NB4 (cell line): ENCODE data around the gene ALMS1.

Source experiments
- CTCF ChIP-seq: IDR thresholded peaks from one replicate; pipeline ENCODE4 v1.5.1; 2012; ENCODE audit warnings: low read depth, low read length
- POLR2A ChIP-seq: IDR thresholded peaks from 2 replicates; pipeline ENCODE4 v1.6.1; 2011; ENCODE audit warnings: mild to moderate bottlenecking; ENCODE audit not compliant: insufficient read length; ENCODE audit errors: extremely low read depth

- TF ChIP-seq POLR2A (no peak), CTCF (no peak)
Observed at GRCh38 chr2:73356097-73356496, 29.5 kb upstream of the ALMS1 start.
